GM12878 (cell line): ENCODE data around the gene TMEM232. TPM values are rescaled to one million over a fixed set of nuclear protein-coding genes. Genes with fewer than 3 reads are reported as not detected.

Experiments
- ATAC-seq: fragments of 200-7000 bp; cut with Tn5 transposase; 3 replicates; pipeline ENCODE4 v1.9.1; 2020; ENCODE audit warnings: mild to moderate bottlenecking, moderate library complexity
- BruUV-seq: library from RNA; stranded (reverse); fragments of 400-500 nt; replicated peaks from 2 replicates; lab custom pipeline; 2021; lab: Mats Ljungman, UMichigan
- CTCF ChIA-PET: fragments of 300-600 bp; sonication (Branson Sonifier 250); formaldehyde crosslinking; extraction: SDS; loops from one replicate; lab custom pipeline; 2021; ENCODE audit warnings: inconsistent platforms; lab: Yijun Ruan, JAX
- POLR2A ChIA-PET: fragments of 350-600 bp; formaldehyde crosslinking; extraction: SDS; loops from one replicate; lab custom pipeline; 2021; ENCODE audit warnings: inconsistent platforms; lab: Charles Lee
- RAD21 ChIA-PET: fragments of 300-600 bp; sonication (Branson Sonifier 250); formaldehyde crosslinking; loops from one replicate; lab custom pipeline; 2023; ENCODE audit warnings: antibody characterized with exemption; ENCODE audit not compliant: unreplicated experiment; lab: Charles Lee
- SMC1A ChIA-PET: fragments of 300-600 bp; sonication (Branson Sonifier 250); formaldehyde crosslinking; loops from one replicate; lab custom pipeline; 2023; ENCODE audit not compliant: unreplicated experiment, uncharacterized antibody; lab: Charles Lee
- DNase-seq: peaks from one replicate; pipeline ENCODE4 v3.0.0-alpha.2; 2011; ENCODE audit warnings: low read depth, low spot score
- FAIRE-seq: peaks from 3 replicates; lab custom pipeline; 2011; peaks lifted over from hg19 to GRCh38; lab: Jason Lieb, UNC
- H2AFZ ChIP-seq: 2 replicates; pipeline ENCODE4 v1.6.0; 2011; ENCODE audit warnings: low read depth, low read length, control low read depth; ENCODE audit not compliant: control insufficient read depth
- H3K27ac ChIP-seq: 2 replicates; pipeline ENCODE4 v1.5.1; 2011; ENCODE audit warnings: control low read depth; ENCODE audit not compliant: control insufficient read depth, insufficient read depth
- H3K27me3 ChIP-seq, 2 experiments: replicated peaks in 1 of 2; 2 replicates each; pipeline versions ENCODE4 v1.6.0 to v1.6.1; 2011; ENCODE audit warnings: low read length in 1 of 2; ENCODE audit not compliant: control insufficient read depth in 2 of 2, insufficient read depth in 2 of 2
- H3K36me3 ChIP-seq, 2 experiments: 2 replicates each; pipeline ENCODE4 v1.5.1; 2011; ENCODE audit warnings: low read length in 1 of 2; ENCODE audit not compliant: control insufficient read depth in 2 of 2, insufficient read depth in 2 of 2
- H3K4me1 ChIP-seq: 2 replicates; pipeline ENCODE4 v1.6.1; 2011; ENCODE audit warnings: mild to moderate bottlenecking, low read length, moderate library complexity, mixed read lengths; ENCODE audit not compliant: control insufficient read depth, insufficient read depth
- H3K4me2 ChIP-seq: 2 replicates; pipeline ENCODE4 v1.6.0; 2011; ENCODE audit warnings: control low read depth; ENCODE audit not compliant: control insufficient read depth, insufficient read depth
- H3K4me3 ChIP-seq: fragments of 200-600 bp; sonication (generic); 2 replicates; pipeline ENCODE4 v1.5.1; 2016
- H3K79me2 ChIP-seq: 2 replicates; pipeline ENCODE4 v1.6.0; 2011; ENCODE audit warnings: low read length; ENCODE audit not compliant: control insufficient read depth, insufficient read depth
- H3K9ac ChIP-seq: 2 replicates; pipeline ENCODE4 v1.8.0; 2011; ENCODE audit warnings: low read length, control low read depth, mixed read lengths; ENCODE audit not compliant: control insufficient read depth, insufficient read depth
- H3K9me3 ChIP-seq: replicated peaks from 3 replicates; pipeline ENCODE4 v1.5.1; 2011; ENCODE audit warnings: mild to moderate bottlenecking, low read length; ENCODE audit not compliant: control insufficient read depth, insufficient read depth
- H4K20me1 ChIP-seq: 2 replicates; pipeline ENCODE4 v1.6.0; 2011; ENCODE audit not compliant: control insufficient read depth, insufficient read depth
- CBX3 ChIP-seq: fragments of 200-600 bp; sonication (generic); IDR thresholded peaks from 2 replicates; pipeline ENCODE4 v1.6.1; 2016; ENCODE audit warnings: low read depth, borderline replicate concordance
- ESRRA ChIP-seq: IDR thresholded peaks from 2 replicates; pipeline ENCODE4 v1.6.1; 2012; ENCODE audit warnings: mild to moderate bottlenecking, low read length, improper control_type of control experiment
- EZH2 ChIP-seq: IDR thresholded peaks from 2 replicates; pipeline ENCODE4 v1.6.1; 2012; ENCODE audit warnings: low read depth, mild to moderate bottlenecking, control low read depth, inconsistent platforms, low read length, borderline replicate concordance; ENCODE audit not compliant: control insufficient read depth
- FOXM1 ChIP-seq: IDR thresholded peaks from 2 replicates; pipeline ENCODE4 v1.6.1; 2012; ENCODE audit warnings: low read depth, mild to moderate bottlenecking, inconsistent platforms, low read length, moderate library complexity
- HCFC1 ChIP-seq: fragments of 150-350 bp; IDR thresholded peaks from 2 replicates; pipeline ENCODE4 v1.6.1; 2014; ENCODE audit warnings: low read length
- NFYA ChIP-seq: IDR thresholded peaks from 2 replicates; pipeline ENCODE4 v1.6.1; 2011; ENCODE audit warnings: low read depth, mild to moderate bottlenecking, low read length, improper control_type of control experiment, borderline replicate concordance
- NFYB ChIP-seq: IDR thresholded peaks from 2 replicates; pipeline ENCODE4 v1.6.1; 2011; ENCODE audit warnings: low read depth, mild to moderate bottlenecking, low read length, improper control_type of control experiment, moderate library complexity; ENCODE audit not compliant: insufficient read depth
- NR2C2 ChIP-seq: IDR thresholded peaks from 2 replicates; pipeline ENCODE4 v1.6.1; 2011; ENCODE audit warnings: borderline replicate concordance, low read depth; ENCODE audit not compliant: control insufficient read depth, insufficient read length
- RAD21 ChIP-seq: IDR thresholded peaks from 2 replicates; pipeline ENCODE4 v1.6.1; 2011; ENCODE audit warnings: mild to moderate bottlenecking, low read depth, low read length, moderate library complexity; ENCODE audit not compliant: insufficient read depth
- SIX5 ChIP-seq: IDR thresholded peaks from 2 replicates; pipeline ENCODE4 v1.6.1; 2011; ENCODE audit warnings: mild to moderate bottlenecking, low read depth, low read length, moderate library complexity; ENCODE audit not compliant: severe bottlenecking
- ZNF217 ChIP-seq: fragments of 450-650 bp; IDR thresholded peaks from 2 replicates; pipeline ENCODE4 v1.6.1; 2017; ENCODE audit warnings: antibody characterized with exemption, mild to moderate bottlenecking
- ZNF24 ChIP-seq: fragments of 450-650 bp; IDR thresholded peaks from 2 replicates; pipeline ENCODE4 v1.6.1; 2017; ENCODE audit warnings: antibody characterized with exemption, mild to moderate bottlenecking
- WGBS: methylation state at CpG from one replicate; pipeline ENCODE4 v1.1.6; 2016; ENCODE audit warnings: low lambda C conversion rate; ENCODE audit not compliant: insufficient replicate concordance, insufficient coverage; ENCODE audit errors: missing lambda C conversion rate; 5-methylcytosine and 5-hydroxymethylcytosine counted together
- in situ Hi-C: fragments of 300-500 bp; cut with MboI; formaldehyde crosslinking; loops from 9 replicates; pipeline ENCODE4 v1.14.3; 2018; ENCODE audit warnings: mixed read lengths
- intact Hi-C: fragments of 100-400 bp; cut with micrococcal nuclease; formaldehyde crosslinking; loops from one replicate; pipeline ENCODE4 v1.14.2; 2022; ENCODE audit not compliant: unreplicated experiment
- polyA plus RNA-seq, 11 experiments: library from polyadenylated mRNA; depleted of rRNA in 4 of 11; unstranded in 6 of 11; stranded (reverse) in 5 of 11; fragments of >200 nt; fragmentation: Nextera tagmentation in 4 of 11; fragmentation: Illumina TruSeq in 1 of 11; extraction: Ambion mirVana in 4 of 11; extraction: Trizol in 1 of 11; gene quantifications; 1 replicate in 1 of 11; 2 replicates in 10 of 11; pipeline versions ENCODE4 v1.2.1 to v1.2.3, GENCODE V29; 2011 to 2016; ENCODE audit warnings: inconsistent platforms in 2 of 11, missing spikeins in 2 of 11, low read depth in 1 of 11
- total RNA-seq, 4 experiments: library from RNA; depleted of rRNA in 3 of 4; stranded (reverse); fragments of >200 nt in 3 of 4; fragmentation: Illumina TruSeq in 1 of 4; extraction: Trizol in 1 of 4; gene quantifications; 2 replicates each; pipeline versions ENCODE4 v1.2.1 to v1.2.3, GENCODE V29; 2013 to 2021
- TF ChIP-seq, protein P1 (sequence below): IDR thresholded peaks from 2 replicates; pipeline ENCODE4 v1.6.1; 2012; ENCODE audit warnings: low read depth, low read length, improper control_type of control experiment
- TF ChIP-seq, protein P2 (sequence below): IDR thresholded peaks from 2 replicates; pipeline ENCODE4 v1.6.1; 2012; ENCODE audit warnings: low read length, inconsistent platforms
- TF ChIP-seq, protein P3 (sequence below): IDR thresholded peaks from 2 replicates; pipeline ENCODE4 v1.6.1; 2012; ENCODE audit warnings: improper control_type of control experiment, low read depth, low read length; ENCODE audit not compliant: insufficient replicate concordance
- TF ChIP-seq, protein P4 (sequence below): fragments of 450-650 bp; IDR thresholded peaks from 2 replicates; pipeline ENCODE4 v1.6.1; 2014; ENCODE audit warnings: mild to moderate bottlenecking

TMEM232 gene
- total and polyA plus RNA-seq, 10 of the 15 experiments (the other 5 are each of a cell fraction or from before 2014, with no cell fraction given), result 0.29 to 1.3 (median 0.91) TPM

DNA sequence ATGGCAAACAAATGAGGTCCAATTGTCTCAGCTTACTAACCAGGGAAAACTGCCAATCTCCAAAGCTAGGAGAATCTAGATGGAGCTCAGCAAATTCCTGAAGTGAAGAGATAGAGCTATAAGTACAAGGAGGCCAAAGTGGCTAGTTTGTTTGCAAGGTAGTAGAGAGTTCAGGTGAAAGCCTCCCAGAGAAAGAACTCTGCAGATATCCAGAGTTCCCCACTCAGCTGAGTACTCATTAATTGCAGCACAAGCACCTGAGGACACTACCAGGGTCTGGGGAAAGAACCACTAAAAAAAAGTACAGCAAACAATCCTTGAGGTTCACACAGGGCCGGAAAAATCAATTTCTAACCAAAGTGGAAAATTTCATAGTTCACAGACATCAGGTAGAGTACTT is 250.9 kb downstream of the TMEM232 start:
- Histone ChIP-seq H3K27ac (no peak overlapping the region), H3K9me3 (no peaks in the 10 kb centered on the region), H3K27me3 (no peaks in the 10 kb centered on the region), H4K20me1 (no peaks in the 10 kb centered on the region), H3K4me1 (no peaks in the 10 kb centered on the region), H3K79me2 (no peaks in the 10 kb centered on the region), H2AFZ (no peak overlapping the region), H3K9ac (no peak overlapping the region), H3K36me3 (no peaks in the 10 kb centered on the region), H3K4me2 (no peak overlapping the region), H3K4me3 (no peak overlapping the region)
- DNase-seq (no peak), FAIRE-seq (no peak), ATAC-seq (no peak)
- ChIA-PET POLR2A (no interaction called here), SMC1A (no interaction called here), CTCF (no interaction called here), RAD21 (no interaction called here)
- 0% methylated on average over 1 of the region's 1 CpG for WGBS
- intact Hi-C loops, result no loop called here
- in situ Hi-C loops, result no loop called here
- BruUV-seq, result no TSS peak
- TF ChIP-seq ZNF24 (no peak), NFYA (no peak), HCFC1 (no peak), ZNF217 (no peak), SIX5 (no peak), ESRRA (no peak), FOXM1 (no peak), NR2C2 (no peak), CBX3 (no peak), EZH2 (no peak), NFYB (no peak), RAD21 (no peak)
- TF ChIP-seq, protein P1, sequence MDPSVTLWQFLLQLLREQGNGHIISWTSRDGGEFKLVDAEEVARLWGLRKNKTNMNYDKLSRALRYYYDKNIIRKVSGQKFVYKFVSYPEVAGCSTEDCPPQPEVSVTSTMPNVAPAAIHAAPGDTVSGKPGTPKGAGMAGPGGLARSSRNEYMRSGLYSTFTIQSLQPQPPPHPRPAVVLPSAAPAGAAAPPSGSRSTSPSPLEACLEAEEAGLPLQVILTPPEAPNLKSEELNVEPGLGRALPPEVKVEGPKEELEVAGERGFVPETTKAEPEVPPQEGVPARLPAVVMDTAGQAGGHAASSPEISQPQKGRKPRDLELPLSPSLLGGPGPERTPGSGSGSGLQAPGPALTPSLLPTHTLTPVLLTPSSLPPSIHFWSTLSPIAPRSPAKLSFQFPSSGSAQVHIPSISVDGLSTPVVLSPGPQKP, result no peak
- TF ChIP-seq, protein P2, sequence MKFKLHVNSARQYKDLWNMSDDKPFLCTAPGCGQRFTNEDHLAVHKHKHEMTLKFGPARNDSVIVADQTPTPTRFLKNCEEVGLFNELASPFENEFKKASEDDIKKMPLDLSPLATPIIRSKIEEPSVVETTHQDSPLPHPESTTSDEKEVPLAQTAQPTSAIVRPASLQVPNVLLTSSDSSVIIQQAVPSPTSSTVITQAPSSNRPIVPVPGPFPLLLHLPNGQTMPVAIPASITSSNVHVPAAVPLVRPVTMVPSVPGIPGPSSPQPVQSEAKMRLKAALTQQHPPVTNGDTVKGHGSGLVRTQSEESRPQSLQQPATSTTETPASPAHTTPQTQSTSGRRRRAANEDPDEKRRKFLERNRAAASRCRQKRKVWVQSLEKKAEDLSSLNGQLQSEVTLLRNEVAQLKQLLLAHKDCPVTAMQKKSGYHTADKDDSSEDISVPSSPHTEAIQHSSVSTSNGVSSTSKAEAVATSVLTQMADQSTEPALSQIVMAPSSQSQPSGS, result no peak
- TF ChIP-seq, protein P3, sequence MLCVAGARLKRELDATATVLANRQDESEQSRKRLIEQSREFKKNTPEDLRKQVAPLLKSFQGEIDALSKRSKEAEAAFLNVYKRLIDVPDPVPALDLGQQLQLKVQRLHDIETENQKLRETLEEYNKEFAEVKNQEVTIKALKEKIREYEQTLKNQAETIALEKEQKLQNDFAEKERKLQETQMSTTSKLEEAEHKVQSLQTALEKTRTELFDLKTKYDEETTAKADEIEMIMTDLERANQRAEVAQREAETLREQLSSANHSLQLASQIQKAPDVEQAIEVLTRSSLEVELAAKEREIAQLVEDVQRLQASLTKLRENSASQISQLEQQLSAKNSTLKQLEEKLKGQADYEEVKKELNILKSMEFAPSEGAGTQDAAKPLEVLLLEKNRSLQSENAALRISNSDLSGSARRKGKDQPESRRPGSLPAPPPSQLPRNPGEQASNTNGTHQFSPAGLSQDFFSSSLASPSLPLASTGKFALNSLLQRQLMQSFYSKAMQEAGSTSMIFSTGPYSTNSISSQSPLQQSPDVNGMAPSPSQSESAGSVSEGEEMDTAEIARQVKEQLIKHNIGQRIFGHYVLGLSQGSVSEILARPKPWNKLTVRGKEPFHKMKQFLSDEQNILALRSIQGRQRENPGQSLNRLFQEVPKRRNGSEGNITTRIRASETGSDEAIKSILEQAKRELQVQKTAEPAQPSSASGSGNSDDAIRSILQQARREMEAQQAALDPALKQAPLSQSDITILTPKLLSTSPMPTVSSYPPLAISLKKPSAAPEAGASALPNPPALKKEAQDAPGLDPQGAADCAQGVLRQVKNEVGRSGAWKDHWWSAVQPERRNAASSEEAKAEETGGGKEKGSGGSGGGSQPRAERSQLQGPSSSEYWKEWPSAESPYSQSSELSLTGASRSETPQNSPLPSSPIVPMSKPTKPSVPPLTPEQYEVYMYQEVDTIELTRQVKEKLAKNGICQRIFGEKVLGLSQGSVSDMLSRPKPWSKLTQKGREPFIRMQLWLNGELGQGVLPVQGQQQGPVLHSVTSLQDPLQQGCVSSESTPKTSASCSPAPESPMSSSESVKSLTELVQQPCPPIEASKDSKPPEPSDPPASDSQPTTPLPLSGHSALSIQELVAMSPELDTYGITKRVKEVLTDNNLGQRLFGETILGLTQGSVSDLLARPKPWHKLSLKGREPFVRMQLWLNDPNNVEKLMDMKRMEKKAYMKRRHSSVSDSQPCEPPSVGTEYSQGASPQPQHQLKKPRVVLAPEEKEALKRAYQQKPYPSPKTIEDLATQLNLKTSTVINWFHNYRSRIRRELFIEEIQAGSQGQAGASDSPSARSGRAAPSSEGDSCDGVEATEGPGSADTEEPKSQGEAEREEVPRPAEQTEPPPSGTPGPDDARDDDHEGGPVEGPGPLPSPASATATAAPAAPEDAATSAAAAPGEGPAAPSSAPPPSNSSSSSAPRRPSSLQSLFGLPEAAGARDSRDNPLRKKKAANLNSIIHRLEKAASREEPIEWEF, result no peak
- TF ChIP-seq, protein P4, sequence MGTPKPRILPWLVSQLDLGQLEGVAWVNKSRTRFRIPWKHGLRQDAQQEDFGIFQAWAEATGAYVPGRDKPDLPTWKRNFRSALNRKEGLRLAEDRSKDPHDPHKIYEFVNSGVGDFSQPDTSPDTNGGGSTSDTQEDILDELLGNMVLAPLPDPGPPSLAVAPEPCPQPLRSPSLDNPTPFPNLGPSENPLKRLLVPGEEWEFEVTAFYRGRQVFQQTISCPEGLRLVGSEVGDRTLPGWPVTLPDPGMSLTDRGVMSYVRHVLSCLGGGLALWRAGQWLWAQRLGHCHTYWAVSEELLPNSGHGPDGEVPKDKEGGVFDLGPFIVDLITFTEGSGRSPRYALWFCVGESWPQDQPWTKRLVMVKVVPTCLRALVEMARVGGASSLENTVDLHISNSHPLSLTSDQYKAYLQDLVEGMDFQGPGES, result no peak
